Keratinocyte (primary cell): ENCODE measurements around the gene HOXB6. TPM values are rescaled to one million over a fixed set of nuclear protein-coding genes. Genes with fewer than 3 reads are reported as not detected.

Experiments
- DNase-seq: peaks from one replicate; pipeline ENCODE4 v3.0.0-alpha.2; 2011; ENCODE audit warnings: low read depth, missing footprints, low spot score
- FAIRE-seq: peaks from 2 replicates; lab custom pipeline; 2011; peaks lifted over from hg19 to GRCh38; lab: Jason Lieb, UNC
- H2AFZ ChIP-seq: 2 replicates; pipeline ENCODE4 v1.6.0; 2012; ENCODE audit warnings: low read length, control low read depth, inconsistent platforms; ENCODE audit not compliant: control insufficient read depth
- H3K27ac ChIP-seq: 2 replicates; pipeline ENCODE4 v1.5.1; 2011; ENCODE audit warnings: low read length; ENCODE audit not compliant: control insufficient read depth, insufficient read depth
- H3K27me3 ChIP-seq: 3 replicates; pipeline ENCODE4 v1.6.0; 2011; ENCODE audit warnings: low read length; ENCODE audit not compliant: control insufficient read depth, insufficient read depth; ENCODE audit errors: extremely low read depth
- H3K36me3 ChIP-seq, 2 experiments: 2 replicates in 1 of 2; 3 replicates in 1 of 2; pipeline ENCODE4 v1.5.1; 2011; ENCODE audit warnings: low read length in 2 of 2, mild to moderate bottlenecking in 1 of 2; ENCODE audit not compliant: control insufficient read depth in 2 of 2, insufficient read depth in 2 of 2; ENCODE audit errors: extremely low read depth in 1 of 2
- H3K4me1 ChIP-seq: 3 replicates; pipeline ENCODE4 v1.5.1; 2011; ENCODE audit warnings: low read length; ENCODE audit not compliant: control insufficient read depth, insufficient read depth; ENCODE audit errors: extremely low read depth
- H3K4me2 ChIP-seq: 3 replicates; pipeline ENCODE4 v1.6.0; 2011; ENCODE audit warnings: low read depth, low read length; ENCODE audit not compliant: control insufficient read depth, insufficient read depth; ENCODE audit errors: extremely low read depth
- H3K4me3 ChIP-seq, 3 experiments: fragments of 200-600 bp in 1 of 3; sonication (generic) in 1 of 3; 2 replicates in 2 of 3; 3 replicates in 1 of 3; pipeline ENCODE4 v1.5.1; 2011 to 2016; ENCODE audit warnings: low read length in 3 of 3, mild to moderate bottlenecking in 3 of 3, control low read depth in 2 of 3, inconsistent platforms in 1 of 3, low read depth in 1 of 3, mixed read lengths in 1 of 3, mixed run types in 1 of 3, moderate library complexity in 1 of 3; ENCODE audit not compliant: control insufficient read depth in 2 of 3, insufficient read depth in 2 of 3; ENCODE audit errors: extremely low read depth in 1 of 3
- H3K79me2 ChIP-seq: 2 replicates; pipeline ENCODE4 v1.6.0; 2012; ENCODE audit warnings: low read length; ENCODE audit not compliant: control insufficient read depth, insufficient read depth
- H3K9ac ChIP-seq: 3 replicates; pipeline ENCODE4 v1.6.0; 2011; ENCODE audit warnings: low read length; ENCODE audit not compliant: control insufficient read depth, insufficient read depth; ENCODE audit errors: extremely low read depth
- H3K9me1 ChIP-seq: 3 replicates; pipeline ENCODE4 v1.6.0; 2011; ENCODE audit warnings: low read length; ENCODE audit not compliant: control insufficient read depth, insufficient read depth; ENCODE audit errors: extremely low read depth
- H3K9me3 ChIP-seq: 2 replicates; pipeline ENCODE4 v1.5.1; 2012; ENCODE audit warnings: low read depth, low read length; ENCODE audit not compliant: control insufficient read depth
- H4K20me1 ChIP-seq: 3 replicates; pipeline ENCODE4 v1.6.0; 2011; ENCODE audit warnings: low read length; ENCODE audit not compliant: control insufficient read depth, insufficient read depth; ENCODE audit errors: extremely low read depth
- EZH2 ChIP-seq: IDR thresholded peaks from one replicate; pipeline ENCODE4 v1.6.1; 2012; ENCODE audit warnings: inconsistent platforms, mild to moderate bottlenecking, low read length, moderate library complexity
- dilution Hi-C: fragments of 300-500 bp; cut with MboI; formaldehyde crosslinking; loops from one replicate; pipeline ENCODE4 v1.7.0; 2020; ENCODE audit warnings: low sequenced_read_pairs; ENCODE audit not compliant: extremely low pct_ligation_motif_present
- polyA plus RNA-seq, 5 experiments: library from polyadenylated mRNA; depleted of rRNA in 3 of 5; stranded (reverse) in 3 of 5; stranded (forward) in 1 of 5; unstranded in 1 of 5; fragments of >200 nt; gene quantifications; 1 replicate in 1 of 5; 2 replicates in 3 of 5; 3 replicates in 1 of 5; pipeline versions ENCODE4 v1.2.1 to v1.2.3, GENCODE V29; 2011 to 2012; ENCODE audit warnings: missing spikeins in 2 of 5, low read depth in 1 of 5, low replicate concordance in 1 of 5
- TF ChIP-seq, protein P1 (sequence below), 3 experiments: IDR thresholded peaks in 1 of 3; conservative IDR thresholded peaks in 1 of 3; optimal IDR thresholded peaks in 1 of 3; 2 replicates in 2 of 3; 3 replicates in 1 of 3; pipeline versions ENCODE3 to v1.5.1; 2011; ENCODE audit warnings: low read length in 3 of 3, mild to moderate bottlenecking in 3 of 3, moderate library complexity in 2 of 3, control low read depth in 1 of 3, inconsistent platforms in 1 of 3; ENCODE audit not compliant: insufficient read depth in 2 of 3; ENCODE audit errors: extremely low read depth in 1 of 3

The HOXB6 gene
- polyA plus RNA-seq, 1 donor (not counting 4 experiments of a cell fraction or from before 2014, with no cell fraction given): 0.62 TPM

DNA sequence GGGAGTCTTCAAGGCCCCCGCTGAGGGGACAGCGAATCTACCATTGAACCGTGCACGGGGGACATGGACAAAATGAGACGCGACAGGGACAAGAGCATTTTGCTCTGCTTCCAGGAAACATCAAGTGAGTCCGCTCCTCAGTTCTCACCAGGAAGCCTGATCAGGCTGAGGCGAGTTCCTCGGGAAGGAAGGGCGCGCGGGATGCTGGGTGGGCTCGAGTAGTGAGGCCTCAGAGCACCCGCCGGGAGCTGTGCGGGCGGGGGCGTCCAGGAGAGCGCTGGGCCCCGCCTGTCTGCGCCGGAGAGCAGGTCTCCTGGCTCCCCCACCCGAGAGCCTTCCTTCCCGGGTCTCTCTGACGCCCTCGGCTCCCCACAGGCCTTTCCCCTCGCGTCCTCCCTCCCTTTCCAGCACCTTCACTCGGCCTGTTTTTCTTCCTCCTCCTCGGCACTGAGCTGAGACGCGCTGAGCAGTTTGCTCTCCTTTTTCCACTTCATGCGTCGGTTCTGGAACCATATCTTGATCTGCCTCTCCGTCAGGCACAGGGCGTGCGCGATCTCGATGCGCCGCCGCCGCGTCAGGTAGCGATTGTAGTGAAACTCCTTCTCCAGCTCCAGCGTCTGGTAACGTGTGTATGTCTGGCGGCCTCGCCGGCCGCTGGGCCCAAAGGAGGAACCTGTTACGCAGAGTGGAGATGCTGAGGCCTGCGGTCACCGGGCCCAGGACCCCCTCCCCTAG is 8.6 kb downstream of the HOXB6 start:
- TF ChIP-seq EZH2: no peak
- TF ChIP-seq, protein P1, sequence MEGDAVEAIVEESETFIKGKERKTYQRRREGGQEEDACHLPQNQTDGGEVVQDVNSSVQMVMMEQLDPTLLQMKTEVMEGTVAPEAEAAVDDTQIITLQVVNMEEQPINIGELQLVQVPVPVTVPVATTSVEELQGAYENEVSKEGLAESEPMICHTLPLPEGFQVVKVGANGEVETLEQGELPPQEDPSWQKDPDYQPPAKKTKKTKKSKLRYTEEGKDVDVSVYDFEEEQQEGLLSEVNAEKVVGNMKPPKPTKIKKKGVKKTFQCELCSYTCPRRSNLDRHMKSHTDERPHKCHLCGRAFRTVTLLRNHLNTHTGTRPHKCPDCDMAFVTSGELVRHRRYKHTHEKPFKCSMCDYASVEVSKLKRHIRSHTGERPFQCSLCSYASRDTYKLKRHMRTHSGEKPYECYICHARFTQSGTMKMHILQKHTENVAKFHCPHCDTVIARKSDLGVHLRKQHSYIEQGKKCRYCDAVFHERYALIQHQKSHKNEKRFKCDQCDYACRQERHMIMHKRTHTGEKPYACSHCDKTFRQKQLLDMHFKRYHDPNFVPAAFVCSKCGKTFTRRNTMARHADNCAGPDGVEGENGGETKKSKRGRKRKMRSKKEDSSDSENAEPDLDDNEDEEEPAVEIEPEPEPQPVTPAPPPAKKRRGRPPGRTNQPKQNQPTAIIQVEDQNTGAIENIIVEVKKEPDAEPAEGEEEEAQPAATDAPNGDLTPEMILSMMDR (optimal IDR thresholded peaks at IDR 0.05 in 1 of 3, IDR thresholded peaks at IDR 0.05 in 1 of 3, conservative IDR thresholded peaks at IDR 0.05 in 1 of 3; ENCODE audit: extremely low read depth in 1 of 3, insufficient read depth in 2 of 3, low read length in 3 of 3): no peak
- dilution Hi-C loops: no loop called here
- DNase-seq (no peak), FAIRE-seq (no peak)
- H3K79me2 ChIP-seq: no peaks in the 10 kb centered on the region
- peak overlapping the region in 2 of 3 experiments; percentile 8 to 42 for H3K4me3 ChIP-seq
- no peak overlapping the region for H3K9ac ChIP-seq
- no peaks in the 10 kb centered on the region for H3K9me3 ChIP-seq
- H3K9me1 ChIP-seq: no peaks in the 10 kb centered on the region
- peaks cover 17% of the 10 kb centered on the region for H3K4me1 ChIP-seq
- H3K27me3 ChIP-seq: peaks cover 91% of the 10 kb centered on the region
- H3K4me2 ChIP-seq: peak overlapping the region; percentile 82
- H3K36me3 ChIP-seq: peaks cover 0 to 4% of the 10 kb centered on the region in 2 experiments
- no peaks in the 10 kb centered on the region for H4K20me1 ChIP-seq
- no peak overlapping the region for H3K27ac ChIP-seq
- H2AFZ ChIP-seq: peak overlapping the region; percentile 46

DNA sequence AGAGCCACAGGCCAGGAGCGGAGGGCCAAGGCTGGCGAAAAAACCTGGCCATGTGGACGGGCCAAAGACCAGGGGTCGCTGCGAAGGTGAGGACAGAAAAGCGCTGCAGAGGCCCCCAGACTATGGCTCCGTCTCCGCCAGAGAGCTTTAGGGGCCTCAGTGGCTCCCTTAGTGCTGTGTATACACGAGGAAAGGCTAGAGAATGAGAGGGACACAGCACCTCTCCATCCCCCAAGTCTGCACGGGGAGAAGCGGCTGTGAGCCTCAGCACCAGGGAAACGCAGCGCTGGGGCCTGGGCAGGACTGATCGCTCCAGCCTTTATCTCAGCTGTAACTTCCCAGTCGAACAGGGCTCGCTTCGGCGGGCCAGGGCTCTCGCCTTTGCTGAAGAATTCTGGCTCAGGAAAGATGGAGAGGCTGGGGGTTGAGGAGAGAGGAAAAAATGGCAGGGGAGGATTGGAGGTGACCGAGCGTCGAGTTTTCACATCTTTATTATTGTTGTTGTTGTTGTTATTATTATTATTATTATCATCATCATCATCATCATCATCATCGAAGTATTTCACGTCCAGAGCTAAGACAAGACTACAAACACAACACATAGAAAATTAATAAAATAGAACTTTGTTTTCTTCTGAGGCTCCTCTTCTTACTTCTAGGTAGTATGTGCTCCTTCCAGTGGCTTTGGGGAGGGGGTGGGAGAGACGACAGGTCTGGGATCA is 9.3 kb downstream of the HOXB6 start:
- H3K9me1 ChIP-seq: no peaks in the 10 kb centered on the region
- H3K79me2 ChIP-seq: no peaks in the 10 kb centered on the region
- FAIRE-seq: no peak
- H3K27ac ChIP-seq: no peak overlapping the region
- peaks cover 85% of the 10 kb centered on the region for H3K27me3 ChIP-seq
- no peak overlapping the region for H2AFZ ChIP-seq
- dilution Hi-C loops: no loop called here
- no peak overlapping the region for H3K9ac ChIP-seq
- no peaks in the 10 kb centered on the region for H3K9me3 ChIP-seq
- peaks cover 0 to 4% of the 10 kb centered on the region in 2 experiments for H3K36me3 ChIP-seq
- no peaks in the 10 kb centered on the region for H4K20me1 ChIP-seq
- TF ChIP-seq EZH2: no peak
- TF ChIP-seq, protein P1 (optimal IDR thresholded peaks at IDR 0.05 in 1 of 3, IDR thresholded peaks at IDR 0.05 in 1 of 3, conservative IDR thresholded peaks at IDR 0.05 in 1 of 3; ENCODE audit: extremely low read depth in 1 of 3, insufficient read depth in 2 of 3, low read length in 3 of 3): no peak
- no peak for DNase-seq
- peaks cover 17% of the 10 kb centered on the region for H3K4me1 ChIP-seq
- H3K4me2 ChIP-seq: no peak overlapping the region
- H3K4me3 ChIP-seq: no peak overlapping the region
